ENCODE results near the gene ZNF512B. TPM values are rescaled to one million over a fixed set of nuclear protein-coding genes. Genes with fewer than 3 reads are reported as not detected.

The ZNF512B gene
- total RNA-seq, 4 donors from 2014 or later: 7.1 to 17.7 (median 12.1) TPM

GRCh38 chr20:63945031-63945658 lies 24.6 kb downstream of the ZNF512B start:
- Histone ChIP-seq H3K27me3 (no peaks in the 10 kb centered on the region), H3K4me1 (peaks cover 62 to 70% (median 67%) of the 10 kb centered on the region in 4 donors), H3K4me3 (no peak overlapping the region), H3K36me3 (peaks cover 36 to 59% (median 57%) of the 10 kb centered on the region in 4 donors), H3K9me3 (no peaks in the 10 kb centered on the region), H3K27ac (replicated peaks in 1 of 4) (peak overlapping the region in 1 of 4 donors; percentile 9)
- WGBS: 85% methylated on average over 13 of the region's 17 CpGs
- TF ChIP-seq POLR2A (IDR thresholded peaks at IDR 0.05; ENCODE audit: low read depth) (no peak), CTCF (IDR thresholded peaks at IDR 0.05) (no peak), POLR2AphosphoS5 (IDR thresholded peaks at IDR 0.05) (no peak), EP300 (IDR thresholded peaks at IDR 0.05) (no peak)
- intact Hi-C loops (cut with DNase I): loop anchor here (2.0 kb wide), 1 partner anchor 38 kb away; no protein-coding TSS in a partner anchor
- no peak for DNase-seq (ENCODE audit: extremely low spot score)

GRCh38 chr20:63944078-63944941 lies 25.4 kb downstream of the ZNF512B start:
- WGBS: 93% methylated on average over 26 of the region's 35 CpGs
- TF ChIP-seq POLR2A (IDR thresholded peaks at IDR 0.05; ENCODE audit: low read depth) (no peak), EP300 (IDR thresholded peaks at IDR 0.05) (no peak), CTCF (IDR thresholded peaks at IDR 0.05) (no peak), POLR2AphosphoS5 (IDR thresholded peaks at IDR 0.05) (no peak)
- intact Hi-C loops (cut with DNase I): loop anchor here (2.0 kb wide), 1 partner anchor 38 kb away; no protein-coding TSS in a partner anchor
- Histone ChIP-seq H3K4me1 (peaks cover 54 to 65% (median 59%) of the 10 kb centered on the region in 4 donors), H3K9me3 (no peaks in the 10 kb centered on the region), H3K27ac (replicated peaks in 1 of 4) (peak overlapping the region in 2 of 4 donors; percentile 9 to 46), H3K27me3 (no peaks in the 10 kb centered on the region), H3K4me3 (no peak overlapping the region), H3K36me3 (peaks cover 38 to 67% (median 66%) of the 10 kb centered on the region in 4 donors)
- DNase-seq (ENCODE audit: extremely low spot score): no peak

GRCh38 chr20:63943808-63944077 lies 26.0 kb downstream of the ZNF512B start:
- H3K27ac ChIP-seq (replicated peaks in 1 of 4): peak overlapping the region in 2 of 4 donors; percentile 46 to 75
- peaks cover 48 to 62% (median 53%) of the 10 kb centered on the region in 4 donors for H3K4me1 ChIP-seq
- H3K4me3 ChIP-seq: no peak overlapping the region
- no peaks in the 10 kb centered on the region for H3K9me3 ChIP-seq
- no peak for DNase-seq (ENCODE audit: extremely low spot score)
- no peaks in the 10 kb centered on the region for H3K27me3 ChIP-seq
- TF ChIP-seq POLR2A (IDR thresholded peaks at IDR 0.05; ENCODE audit: low read depth): no peak
- TF ChIP-seq CTCF (IDR thresholded peaks at IDR 0.05): no peak
- no peak for TF ChIP-seq EP300 (IDR thresholded peaks at IDR 0.05)
- no peak for TF ChIP-seq POLR2AphosphoS5 (IDR thresholded peaks at IDR 0.05)
- WGBS: 100% methylated on average over 1 of the region's 3 CpGs
- peaks cover 38 to 73% (median 71%) of the 10 kb centered on the region in 4 donors for H3K36me3 ChIP-seq
- intact Hi-C loops (cut with DNase I): loop anchor here (2.0 kb wide), 1 partner anchor 37 kb away; no protein-coding TSS in a partner anchor

GRCh38 chr20:63942969-63943807 lies 26.5 kb downstream of the ZNF512B start:
- peaks cover 38 to 78% (median 77%) of the 10 kb centered on the region in 4 donors for H3K36me3 ChIP-seq
- intact Hi-C loops (cut with DNase I): no loop called here
- H3K4me1 ChIP-seq: peaks cover 43 to 62% (median 48%) of the 10 kb centered on the region in 4 donors
- no peaks in the 10 kb centered on the region for H3K27me3 ChIP-seq
- no peak for TF ChIP-seq CTCF (IDR thresholded peaks at IDR 0.05)
- no peak for TF ChIP-seq POLR2A (IDR thresholded peaks at IDR 0.05; ENCODE audit: low read depth)
- no peak for TF ChIP-seq POLR2AphosphoS5 (IDR thresholded peaks at IDR 0.05)
- TF ChIP-seq EP300 (IDR thresholded peaks at IDR 0.05): no peak
- H3K27ac ChIP-seq (replicated peaks in 1 of 4): peak overlapping the region; percentile 46 to 75 (median 68)
- no peak for DNase-seq (ENCODE audit: extremely low spot score)
- whole genome bisulfite sequencing: 63% methylated on average over 5 of the region's 19 CpGs
- no peaks in the 10 kb centered on the region for H3K9me3 ChIP-seq
- no peak overlapping the region for H3K4me3 ChIP-seq
